IgD-negative memory B cell (primary cell): ENCODE results near the gene CST3. TPM values are rescaled to one million over a fixed set of nuclear protein-coding genes. Genes with fewer than 3 reads are reported as not detected.
"Not testable (repeated sequence)": the region's sequence is repeated elsewhere in the genome, so short reads cannot be mapped to it uniquely, and the experiment has no call there.

Source experiments
- H3K27ac Mint-ChIP-seq, 3 donors: one replicate each; pipeline ENCODE4 v1.8.0; 2020 to 2022; ENCODE audit warnings: mild to moderate bottlenecking in 3 of 3, mixed read lengths in 3 of 3, moderate library complexity in 1 of 3
- H3K27me3 Mint-ChIP-seq: one replicate; pipeline ENCODE4 v1.8.0; 2021; ENCODE audit warnings: mixed read lengths
- H3K36me3 Mint-ChIP-seq: one replicate; pipeline ENCODE4 v1.8.0; 2020; ENCODE audit warnings: mild to moderate bottlenecking, mixed read lengths
- H3K4me1 Mint-ChIP-seq, 3 donors: one replicate each; pipeline ENCODE4 v1.8.0; 2020 to 2022; ENCODE audit warnings: mixed read lengths in 3 of 3, mild to moderate bottlenecking in 1 of 3
- H3K4me3 Mint-ChIP-seq, 4 donors: one replicate each; pipeline ENCODE4 v1.8.0; 2020 to 2022; ENCODE audit warnings: mild to moderate bottlenecking in 4 of 4, mixed read lengths in 4 of 4, moderate library complexity in 3 of 4
- H3K9me3 Mint-ChIP-seq, 3 donors: one replicate each; pipeline ENCODE4 v1.8.0; 2020 to 2021; ENCODE audit warnings: mixed read lengths in 3 of 3, mild to moderate bottlenecking in 1 of 3
- polyA plus RNA-seq: library from polyadenylated mRNA; unstranded; fragments of 300-500 nt; fragmentation: Illumina TruSeq; gene quantifications from one replicate; pipeline ENCODE4 v1.2.3, GENCODE V29; 2021

The CST3 gene
- polyA plus RNA-seq, 1 donor from 2014 or later: 5.9 TPM

DNA sequence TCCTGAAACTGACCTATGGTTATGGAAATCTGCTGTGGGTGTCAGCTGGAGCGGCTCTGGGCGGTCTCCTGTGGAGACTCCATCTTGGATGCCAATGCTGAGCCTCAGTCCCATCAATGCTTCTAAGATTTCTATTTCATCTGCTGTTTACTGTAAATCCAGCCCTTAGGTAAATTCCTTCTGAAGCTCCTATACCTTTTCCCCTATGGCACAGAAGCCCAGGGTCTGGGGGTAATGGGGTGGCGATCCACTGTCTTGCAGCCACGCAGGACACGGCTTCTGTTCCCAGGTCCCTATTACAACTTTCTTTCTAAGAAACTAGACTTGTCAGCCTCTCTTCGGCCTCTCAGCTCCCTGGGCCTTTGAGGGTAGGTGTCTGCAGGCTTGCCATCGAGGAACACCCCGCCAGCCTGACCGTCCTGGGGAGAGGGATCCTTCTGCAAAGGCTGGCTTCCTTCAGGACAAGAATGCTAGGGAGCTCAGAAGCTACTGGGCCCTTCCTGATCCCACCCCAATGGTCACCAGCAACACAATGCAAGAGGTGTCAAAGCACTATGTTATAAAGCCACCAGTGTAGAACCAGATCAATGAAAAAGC lies 6.4 kb downstream of the CST3 start:
- H3K9me3 Mint-ChIP-seq: peaks cover 0 to 2% (median 0%) of the 10 kb centered on the region in 3 donors
- no peaks in the 10 kb centered on the region for H3K36me3 Mint-ChIP-seq
- H3K27me3 Mint-ChIP-seq: peaks cover 10% of the 10 kb centered on the region
- H3K4me3 Mint-ChIP-seq: no peak overlapping the region
- H3K27ac Mint-ChIP-seq: no peak overlapping the region
- no peaks in the 10 kb centered on the region for H3K4me1 Mint-ChIP-seq

- Mint-ChIP-seq H3K27me3 (peaks cover 5% of the 10 kb centered on the region), H3K9me3 (peaks cover 0 to 2% (median 0%) of the 10 kb centered on the region in 3 donors), H3K27ac (no peak overlapping the region), H3K4me3 (no peak overlapping the region), H3K4me1 (no peaks in the 10 kb centered on the region), H3K36me3 (no peaks in the 10 kb centered on the region)
Measured at GRCh38 chr20:23630392-23630849, 7.3 kb downstream of the CST3 start.

DNA sequence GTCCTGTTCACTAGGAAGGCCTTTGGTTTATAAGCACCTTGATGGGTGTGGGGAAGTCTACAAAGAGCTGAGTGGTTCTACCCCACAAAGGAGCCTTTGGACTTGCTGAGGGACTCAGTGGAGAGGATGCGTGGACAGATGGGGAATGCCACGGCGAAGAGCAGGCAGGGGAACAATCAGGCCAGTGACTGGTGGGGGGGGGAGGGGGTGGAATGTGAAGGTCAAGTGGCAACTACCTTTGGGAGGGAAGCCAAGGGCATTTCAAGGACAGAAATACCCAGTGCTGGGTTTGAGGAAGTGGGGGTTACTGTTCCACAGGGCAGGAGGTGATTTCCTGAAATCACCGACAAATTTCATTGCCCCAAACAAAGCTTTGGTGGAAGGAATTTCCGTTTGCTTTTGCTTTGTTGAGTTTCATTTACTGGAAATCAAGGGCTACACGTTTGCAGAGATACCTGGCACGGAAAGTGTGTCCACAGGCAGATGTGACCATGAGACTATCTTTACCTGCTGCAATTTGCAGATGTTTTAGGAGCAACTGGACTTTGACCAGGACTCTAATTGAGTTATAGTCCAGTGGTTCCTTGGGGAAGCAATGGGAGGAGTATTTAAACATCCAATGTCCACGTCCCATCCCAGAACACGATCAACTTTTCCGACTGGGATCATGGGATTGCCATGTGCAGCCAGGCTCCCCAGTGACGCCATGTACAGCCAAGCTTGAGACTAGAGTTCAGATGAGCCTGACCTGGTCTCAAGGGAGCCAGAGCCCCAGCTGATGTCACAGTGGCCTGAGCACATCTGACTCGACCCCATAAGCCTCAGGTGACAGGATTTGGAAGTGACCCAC lies 8.0 kb downstream of the CST3 start:
- Mint-ChIP-seq H3K9me3 (peaks cover 0 to 2% (median 0%) of the 10 kb centered on the region in 3 donors), H3K27me3 (peaks cover 5% of the 10 kb centered on the region), H3K27ac (peak overlapping the region in 1 of 3 donors; percentile 57)

DNA sequence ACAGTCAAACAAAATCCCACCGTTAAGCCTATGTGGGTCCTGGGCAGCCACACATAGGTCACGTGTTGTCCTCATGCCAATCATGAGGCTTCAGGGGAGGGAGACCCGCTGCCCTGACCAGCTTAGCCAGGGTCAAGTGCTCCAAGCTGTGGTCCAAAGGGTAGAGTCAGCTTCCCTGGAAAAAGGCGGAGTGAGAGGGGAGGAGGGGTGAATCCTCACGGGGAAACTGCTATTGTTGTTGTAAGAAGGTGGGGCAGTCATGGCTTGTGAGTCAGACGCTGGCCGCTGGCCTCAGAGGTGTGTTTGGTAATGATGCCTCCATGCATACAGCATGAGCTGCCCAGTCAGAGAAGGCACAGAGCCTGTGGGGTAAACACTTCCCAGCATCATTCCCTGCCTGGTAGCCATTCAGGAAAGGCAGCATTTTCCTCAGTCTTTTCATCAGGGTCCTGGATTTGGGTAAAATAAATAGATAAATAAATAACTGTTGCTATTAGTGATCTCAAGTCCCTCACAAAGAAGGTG lies 8.7 kb downstream of the CST3 start:
- no peaks in the 10 kb centered on the region for H3K4me1 Mint-ChIP-seq
- peaks cover 0 to 2% (median 0%) of the 10 kb centered on the region in 3 donors for H3K9me3 Mint-ChIP-seq
- no peak overlapping the region for H3K27ac Mint-ChIP-seq
- no peak overlapping the region for H3K4me3 Mint-ChIP-seq
- H3K27me3 Mint-ChIP-seq: peaks cover 8% of the 10 kb centered on the region
- H3K36me3 Mint-ChIP-seq: no peaks in the 10 kb centered on the region

More for the DNA sequence above, 8.0 kb downstream of the CST3 start:
- no peaks in the 10 kb centered on the region for H3K36me3 Mint-ChIP-seq
- H3K4me3 Mint-ChIP-seq: no peak overlapping the region
- H3K4me1 Mint-ChIP-seq: no peaks in the 10 kb centered on the region

- Mint-ChIP-seq H3K27ac (no peak overlapping the region), H3K4me3 (no peak overlapping the region), H3K4me1 (no peaks in the 10 kb centered on the region), H3K36me3 (no peaks in the 10 kb centered on the region), H3K27me3 (peaks cover 8% of the 10 kb centered on the region), H3K9me3 (peaks cover 0 to 2% (median 0%) of the 10 kb centered on the region in 3 donors)
Measured at GRCh38 chr20:23628402-23629016, 9.2 kb downstream of the CST3 start.

GRCh38 chr20:23627501-23627900 lies 10.3 kb downstream of the CST3 start:
- Mint-ChIP-seq H3K9me3 (peaks cover 0 to 2% (median 0%) of the 10 kb centered on the region in 3 donors), H3K4me3 (no peak overlapping the region), H3K27ac (no peak overlapping the region), H3K27me3 (peaks cover 10% of the 10 kb centered on the region), H3K4me1 (peaks cover 0 to 2% (median 0%) of the 10 kb centered on the region in 3 donors), H3K36me3 (no peaks in the 10 kb centered on the region)

GRCh38 chr20:23626040-23626620 lies 11.6 kb downstream of the CST3 start:
- Mint-ChIP-seq H3K9me3 (peaks cover 0 to 2% (median 0%) of the 10 kb centered on the region in 3 donors), H3K4me1 (peaks cover 0 to 2% (median 0%) of the 10 kb centered on the region in 3 donors)

DNA sequence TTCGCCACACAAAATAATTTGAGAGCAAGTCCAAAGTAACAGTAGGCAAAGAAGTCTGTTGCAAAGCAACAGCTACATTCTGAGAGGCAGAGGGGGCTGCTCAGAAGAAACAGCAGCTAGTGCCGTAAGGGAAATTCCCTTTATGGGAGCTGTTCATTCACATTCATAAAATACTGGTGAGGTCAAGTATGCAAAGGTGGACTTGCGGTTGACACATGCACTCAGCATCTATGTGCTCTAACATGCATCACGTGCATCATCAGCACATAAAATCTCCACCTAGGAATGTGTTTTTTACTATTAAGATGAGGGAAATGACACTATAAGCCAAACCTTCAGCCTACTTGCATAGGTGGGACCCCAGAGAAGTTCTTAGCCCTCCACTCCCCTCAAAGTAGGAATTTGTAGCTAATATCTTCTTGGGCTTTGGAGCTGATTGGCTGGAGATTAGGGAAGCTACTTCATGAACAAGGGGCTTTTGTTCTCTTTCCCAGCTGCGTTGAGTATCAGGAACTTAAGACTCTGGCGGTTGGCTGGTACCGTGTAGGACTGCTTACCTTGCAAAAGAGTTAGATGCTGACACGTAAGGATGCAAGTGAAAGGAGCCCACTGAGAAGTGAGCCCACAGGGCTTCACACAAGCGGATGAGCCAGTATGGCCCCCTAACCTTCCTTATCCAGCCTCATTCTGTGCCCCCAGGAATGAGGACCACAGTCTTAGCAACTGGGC lies 12.4 kb downstream of the CST3 start:
- H3K36me3 Mint-ChIP-seq: no peaks in the 10 kb centered on the region
- H3K4me3 Mint-ChIP-seq: no peak overlapping the region
- no peak overlapping the region for H3K27ac Mint-ChIP-seq
- peaks cover 0 to 2% (median 0%) of the 10 kb centered on the region in 3 donors for H3K4me1 Mint-ChIP-seq
- peaks cover 0 to 2% (median 0%) of the 10 kb centered on the region in 3 donors for H3K9me3 Mint-ChIP-seq
- peaks cover 11% of the 10 kb centered on the region for H3K27me3 Mint-ChIP-seq

More at GRCh38 chr20:23626040-23626620, 11.6 kb downstream of the CST3 start:
- peaks cover 12% of the 10 kb centered on the region for H3K27me3 Mint-ChIP-seq
- no peak overlapping the region for H3K27ac Mint-ChIP-seq
- no peak overlapping the region for H3K4me3 Mint-ChIP-seq
- no peaks in the 10 kb centered on the region for H3K36me3 Mint-ChIP-seq

DNA sequence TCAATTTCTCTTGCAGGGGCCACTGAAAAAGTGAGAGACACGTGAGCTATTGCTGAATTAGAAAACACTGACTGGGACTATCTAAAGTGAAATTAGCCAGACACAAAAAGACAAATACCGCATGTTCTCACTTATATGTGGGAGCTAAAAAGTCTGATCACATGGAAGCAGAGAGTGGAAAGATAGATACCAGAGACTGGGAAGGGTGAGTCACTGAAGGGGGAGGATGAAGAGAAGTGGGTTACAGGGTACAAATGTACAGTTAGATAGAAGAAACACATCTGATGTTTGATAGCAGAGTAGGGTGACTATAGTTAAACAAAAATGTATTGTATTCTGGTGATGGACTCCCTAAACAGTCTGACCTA lies 13.4 kb downstream of the CST3 start:
- Mint-ChIP-seq H3K4me1 (peaks cover 0 to 2% (median 0%) of the 10 kb centered on the region in 3 donors), H3K4me3 (no peak overlapping the region), H3K9me3 (peaks cover 0 to 2% (median 0%) of the 10 kb centered on the region in 3 donors), H3K27ac (no peak overlapping the region), H3K36me3 (no peaks in the 10 kb centered on the region), H3K27me3 (peaks cover 14% of the 10 kb centered on the region)

- Mint-ChIP-seq H3K36me3 (no peaks in the 10 kb centered on the region), H3K4me1 (peaks cover 0 to 2% (median 0%) of the 10 kb centered on the region in 3 donors), H3K4me3 (no peak overlapping the region), H3K27me3 (peaks cover 14% of the 10 kb centered on the region), H3K9me3 (peaks cover 0 to 3% (median 0%) of the 10 kb centered on the region in 3 donors), H3K27ac (no peak overlapping the region)
Measured at GRCh38 chr20:23623666-23624323, 14.0 kb downstream of the CST3 start.

GRCh38 chr20:23622839-23623343 lies 14.9 kb downstream of the CST3 start:
- Mint-ChIP-seq H3K36me3 (no peaks in the 10 kb centered on the region), H3K4me3 (no peak overlapping the region), H3K4me1 (peaks cover 0 to 2% (median 0%) of the 10 kb centered on the region in 3 donors), H3K9me3 (peaks cover 0 to 5% (median 0%) of the 10 kb centered on the region in 3 donors), H3K27ac (no peak overlapping the region), H3K27me3 (peaks cover 14% of the 10 kb centered on the region)

GRCh38 chr20:23622401-23622800 lies 15.4 kb downstream of the CST3 start:
- not testable (repeated sequence) for H3K9me3 Mint-ChIP-seq, H3K4me3 Mint-ChIP-seq, H3K4me1 Mint-ChIP-seq, H3K27ac Mint-ChIP-seq, H3K36me3 Mint-ChIP-seq
- H3K27me3 Mint-ChIP-seq: peaks cover 14% of the 10 kb centered on the region

- not testable (repeated sequence) for H3K9me3 Mint-ChIP-seq, H3K4me1 Mint-ChIP-seq, H3K4me3 Mint-ChIP-seq, H3K36me3 Mint-ChIP-seq, H3K27ac Mint-ChIP-seq
- peaks cover 14% of the 10 kb centered on the region for H3K27me3 Mint-ChIP-seq
Measured at GRCh38 chr20:23620670-23621386, 16.9 kb downstream of the CST3 start.
